NCI-H2171 (cell line): ENCODE results near the gene WNT7B.
A peak's percentile ranks its signal among the peaks of the same experiment; 100 is the strongest.

Source experiments
- DNase-seq: peaks from one replicate; lab custom pipeline; 2025; lab: John Stamatoyannopoulos, UW

Gene WNT7B

GRCh38 chr22:45927059-45927458, 49.9 kb downstream of the WNT7B start:
- no peak for DNase-seq

- DNase-seq = no peak
Observed at GRCh38 chr22:45926433-45926832, 50.5 kb downstream of the WNT7B start.

GRCh38 chr22:45925811-45926351, 51.1 kb downstream of the WNT7B start:
- DNase-seq = no peak

GRCh38 chr22:45923835-45924234, 53.1 kb downstream of the WNT7B start:
- DNase-seq = no peak

- no peak for DNase-seq
Observed at GRCh38 chr22:45923212-45923611, 53.8 kb downstream of the WNT7B start.

- no peak for DNase-seq
Observed at GRCh38 chr22:45922661-45923060, 54.3 kb downstream of the WNT7B start.

GRCh38 chr22:45922256-45922655, 54.7 kb downstream of the WNT7B start:
- no peak for DNase-seq

- no peak for DNase-seq
Observed at GRCh38 chr22:45919504-45920286, 57.3 kb downstream of the WNT7B start.

GRCh38 chr22:45918459-45919370, 58.2 kb downstream of the WNT7B start:
- DNase-seq = no peak

GRCh38 chr22:45917700-45918458, 59.1 kb downstream of the WNT7B start:
- no peak for DNase-seq

GRCh38 chr22:45917146-45917545, 59.8 kb downstream of the WNT7B start:
- DNase-seq = peak; percentile 68

- no peak for DNase-seq
Observed at GRCh38 chr22:45916515-45916914, 60.4 kb downstream of the WNT7B start.

- DNase-seq = no peak
Observed at GRCh38 chr22:45915841-45916240, 61.1 kb downstream of the WNT7B start.

- DNase-seq = no peak
Observed at GRCh38 chr22:45915151-45915550, 61.8 kb downstream of the WNT7B start.

- no peak for DNase-seq
Observed at GRCh38 chr22:45914309-45914708, 62.7 kb downstream of the WNT7B start.

- no peak for DNase-seq
Observed at GRCh38 chr22:45912910-45913309, 64.1 kb downstream of the WNT7B start.

GRCh38 chr22:45911601-45912271, 65.2 kb downstream of the WNT7B start:
- DNase-seq = no peak

GRCh38 chr22:45910928-45911467, 66.0 kb downstream of the WNT7B start:
- DNase-seq = no peak

- peak; percentile 78 for DNase-seq
Observed at GRCh38 chr22:45908961-45909360, 68.0 kb downstream of the WNT7B start.

- DNase-seq = no peak
Observed at GRCh38 chr22:45907996-45908395, 69.0 kb downstream of the WNT7B start.

GRCh38 chr22:45907378-45907777, 69.6 kb downstream of the WNT7B start:
- no peak for DNase-seq
